ENCODE measurements around the gene WDR47.

DNA sequence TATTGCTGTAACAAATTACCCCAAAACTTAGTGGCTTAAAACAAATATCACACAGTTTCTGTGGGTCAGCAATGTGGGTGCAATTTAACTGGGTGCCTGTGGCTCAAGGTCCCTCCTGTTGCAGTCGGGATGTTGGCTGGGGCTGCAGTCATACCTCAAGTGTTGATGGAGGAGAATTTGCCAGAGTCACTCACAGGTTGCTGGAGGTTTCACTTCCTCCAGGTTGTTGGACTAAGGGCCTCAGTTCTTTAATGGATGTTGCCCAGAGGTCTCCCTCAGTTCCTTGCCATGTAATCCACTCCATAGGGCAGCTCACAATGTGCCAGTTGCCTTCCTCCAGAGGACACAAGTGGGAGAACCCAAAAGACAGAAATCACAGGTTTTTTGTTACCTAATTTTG, 36.4 kb upstream of the WDR47 start:
- TF ChIP-seq, protein P1, sequence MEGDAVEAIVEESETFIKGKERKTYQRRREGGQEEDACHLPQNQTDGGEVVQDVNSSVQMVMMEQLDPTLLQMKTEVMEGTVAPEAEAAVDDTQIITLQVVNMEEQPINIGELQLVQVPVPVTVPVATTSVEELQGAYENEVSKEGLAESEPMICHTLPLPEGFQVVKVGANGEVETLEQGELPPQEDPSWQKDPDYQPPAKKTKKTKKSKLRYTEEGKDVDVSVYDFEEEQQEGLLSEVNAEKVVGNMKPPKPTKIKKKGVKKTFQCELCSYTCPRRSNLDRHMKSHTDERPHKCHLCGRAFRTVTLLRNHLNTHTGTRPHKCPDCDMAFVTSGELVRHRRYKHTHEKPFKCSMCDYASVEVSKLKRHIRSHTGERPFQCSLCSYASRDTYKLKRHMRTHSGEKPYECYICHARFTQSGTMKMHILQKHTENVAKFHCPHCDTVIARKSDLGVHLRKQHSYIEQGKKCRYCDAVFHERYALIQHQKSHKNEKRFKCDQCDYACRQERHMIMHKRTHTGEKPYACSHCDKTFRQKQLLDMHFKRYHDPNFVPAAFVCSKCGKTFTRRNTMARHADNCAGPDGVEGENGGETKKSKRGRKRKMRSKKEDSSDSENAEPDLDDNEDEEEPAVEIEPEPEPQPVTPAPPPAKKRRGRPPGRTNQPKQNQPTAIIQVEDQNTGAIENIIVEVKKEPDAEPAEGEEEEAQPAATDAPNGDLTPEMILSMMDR (IDR thresholded peaks at IDR 0.05; ENCODE audit: low read length) = no peak
- no peak for TF ChIP-seq EZH2 (IDR thresholded peaks at IDR 0.05; ENCODE audit: borderline replicate concordance, low read length)

All from OCI-LY1 (cell line).